ENCODE measurements around the gene ZDHHC22.

GRCh38 chr14:77103475-77103874 lies 38.1 kb downstream of the ZDHHC22 start:
- TF ChIP-seq CTCF (IDR thresholded peaks at IDR 0.05; ENCODE audit: low read length) (no peak), EZH2 (IDR thresholded peaks at IDR 0.05; ENCODE audit: borderline replicate concordance, low read length) (no peak)

All from OCI-LY1 (cell line).